Measurements from ENCODE around the gene NECAB2.

The NECAB2 gene

DNA sequence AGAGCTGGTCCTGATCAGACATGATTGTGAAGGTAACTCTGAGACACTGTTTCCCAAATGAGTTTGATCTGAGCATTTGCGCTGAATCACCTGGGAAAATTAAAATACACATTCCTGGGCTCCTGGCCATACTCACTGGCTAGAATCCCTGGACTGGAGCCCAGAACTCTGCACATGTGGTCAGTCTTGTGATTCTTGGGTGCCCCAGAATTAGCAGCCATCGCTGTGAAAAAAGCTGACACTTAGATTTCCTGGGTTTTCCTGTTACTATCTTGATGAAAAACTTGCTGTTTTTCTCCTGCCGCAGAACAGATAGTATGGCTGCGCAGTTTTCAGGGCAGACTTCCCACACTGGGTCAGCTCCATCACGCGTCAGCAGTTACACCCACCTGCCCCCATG is 24.6 kb downstream of the NECAB2 start:
- DNase-seq (ENCODE audit: low spot score) = peak; percentile 84

- DNase-seq (ENCODE audit: low spot score) = peak; percentile 86
These were observed 26.0 kb downstream of the NECAB2 start for GRCh38 chr16:83994087-83994486.

- no peak for DNase-seq (ENCODE audit: low spot score)
These were observed 26.7 kb downstream of the NECAB2 start for GRCh38 chr16:83994703-83995102.

- peak; percentile 46 for DNase-seq (ENCODE audit: low spot score)
These were observed 27.7 kb downstream of the NECAB2 start for GRCh38 chr16:83995754-83996153.

DNA sequence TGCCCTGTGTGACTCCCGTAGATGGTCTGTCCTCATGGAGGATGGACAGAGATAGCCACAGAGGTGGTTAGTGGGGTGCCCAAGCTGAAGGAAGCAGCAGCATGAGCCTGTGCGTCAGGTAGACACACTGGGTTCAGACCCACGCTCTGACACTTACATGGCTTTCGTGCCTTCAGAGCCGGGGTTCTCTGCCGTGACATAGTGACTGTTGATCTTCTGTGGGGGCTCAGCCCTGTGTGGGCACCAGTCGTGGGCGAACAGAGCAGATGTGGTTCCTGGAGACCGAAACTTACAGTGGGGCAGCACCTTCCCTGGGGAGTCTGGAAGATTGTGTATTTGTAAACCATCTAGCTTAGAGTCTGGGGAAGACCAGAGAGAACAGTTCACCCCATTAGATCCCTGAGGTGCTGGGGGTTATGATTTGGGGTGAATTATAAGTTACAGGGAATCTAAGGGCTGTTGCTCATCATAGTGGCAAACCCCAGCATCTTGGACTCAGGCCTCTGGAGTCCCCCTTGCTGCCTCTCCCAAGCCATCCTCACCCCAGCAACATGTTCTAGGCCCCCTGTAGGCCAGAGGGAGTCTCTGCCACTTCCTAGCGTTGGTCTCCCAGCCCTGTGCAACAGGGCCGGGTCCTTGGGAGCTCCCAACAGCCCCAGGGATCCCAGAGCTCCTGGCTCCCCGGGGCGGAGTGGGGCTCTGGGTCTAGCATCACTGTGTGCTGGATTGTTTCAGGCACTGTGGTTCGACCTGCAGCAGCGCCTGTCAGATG is 28.6 kb downstream of the NECAB2 start:
- DNase-seq (ENCODE audit: low spot score) = no peak

DNA sequence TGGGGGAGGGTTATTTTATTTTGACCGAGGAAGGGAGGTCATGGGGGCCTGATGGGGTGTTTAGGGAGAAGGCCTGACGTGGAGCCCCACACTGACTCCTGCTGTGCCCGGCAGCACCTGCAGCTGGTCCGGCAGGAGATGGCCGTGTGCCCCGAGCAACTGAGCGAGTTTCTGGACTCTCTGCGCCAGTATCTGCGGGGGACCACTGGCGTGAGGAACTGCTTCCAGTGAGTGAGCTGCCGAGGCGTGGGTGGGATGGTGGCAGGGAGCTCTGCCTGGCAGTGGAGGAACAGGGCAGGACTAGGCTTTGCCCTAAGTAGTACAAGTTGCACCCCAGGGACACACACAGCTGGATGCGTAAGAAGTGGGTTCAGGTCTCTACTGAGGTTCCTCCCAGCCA is 30.0 kb downstream of the NECAB2 start:
- DNase-seq (ENCODE audit: low spot score) = no peak

- no peak for DNase-seq (ENCODE audit: low spot score)
These were observed 33.1 kb downstream of the NECAB2 start for GRCh38 chr16:84000989-84001642.

DNA sequence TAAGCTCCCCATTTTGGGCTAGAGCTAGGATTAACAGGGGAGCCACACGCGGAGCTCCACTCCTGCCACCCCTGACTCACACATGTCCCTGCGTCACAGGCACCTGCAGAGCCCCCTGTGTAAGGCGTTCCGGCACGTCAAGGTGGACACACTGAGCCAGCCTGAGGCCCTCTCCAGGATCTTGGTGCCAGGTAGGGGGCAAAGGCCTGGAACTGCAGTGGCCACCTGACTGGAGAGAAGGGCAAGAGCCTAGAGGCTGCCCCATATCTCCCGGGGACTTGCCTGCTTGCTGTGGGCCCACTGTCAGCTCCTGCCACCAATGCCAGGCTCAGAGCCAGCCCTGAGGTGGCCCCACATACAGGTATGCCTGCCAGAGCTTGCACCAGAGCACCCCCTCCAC is 33.7 kb downstream of the NECAB2 start:
- DNase-seq (ENCODE audit: low spot score) = no peak

DNA sequence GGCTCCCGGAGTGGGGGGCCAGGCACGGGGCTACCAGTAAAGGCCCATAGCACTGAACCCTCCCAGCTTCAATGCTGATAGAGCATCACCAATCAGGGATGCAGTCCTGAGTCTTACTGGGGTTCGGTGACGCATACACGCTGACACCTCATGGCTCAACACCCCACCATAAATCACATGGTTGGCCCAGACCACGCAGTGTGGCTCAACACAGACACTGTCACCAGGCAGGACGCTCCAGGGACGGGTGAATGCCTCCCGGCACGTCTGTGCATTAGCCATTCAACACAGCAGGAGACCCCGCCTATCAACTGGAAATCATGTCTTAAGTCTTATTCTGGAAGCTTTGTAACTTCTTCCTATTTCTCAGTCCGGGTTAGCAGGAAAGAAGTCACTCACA is 35.0 kb downstream of the NECAB2 start:
- DNase-seq (ENCODE audit: low spot score) = no peak

DNA sequence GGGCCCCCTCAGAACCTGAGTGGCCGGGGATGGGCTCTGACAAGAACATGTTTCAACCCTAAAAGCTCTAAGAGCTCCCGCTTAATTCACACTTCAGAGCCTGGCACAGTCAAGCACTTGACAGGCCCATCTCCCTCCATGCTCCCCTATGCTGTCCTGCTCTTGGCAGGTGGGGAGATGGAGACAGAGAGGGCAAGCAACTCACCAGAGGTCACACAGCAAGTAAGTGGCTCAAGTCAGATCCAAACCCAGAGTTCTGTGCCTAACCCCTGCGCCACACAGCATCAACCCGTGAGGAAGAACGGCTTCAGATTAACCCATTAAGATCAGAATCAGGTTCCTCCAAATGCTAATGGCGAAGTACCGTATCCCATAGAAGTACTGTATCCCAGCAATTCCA is 36.4 kb downstream of the NECAB2 start:
- DNase-seq (ENCODE audit: low spot score) = no peak

- no peak for DNase-seq (ENCODE audit: low spot score)
These were observed 37.3 kb downstream of the NECAB2 start for GRCh38 chr16:84005391-84005790.

GRCh38 chr16:84007520-84007919 is 39.5 kb downstream of the NECAB2 start:
- DNase-seq (ENCODE audit: low spot score) = no peak

DNA sequence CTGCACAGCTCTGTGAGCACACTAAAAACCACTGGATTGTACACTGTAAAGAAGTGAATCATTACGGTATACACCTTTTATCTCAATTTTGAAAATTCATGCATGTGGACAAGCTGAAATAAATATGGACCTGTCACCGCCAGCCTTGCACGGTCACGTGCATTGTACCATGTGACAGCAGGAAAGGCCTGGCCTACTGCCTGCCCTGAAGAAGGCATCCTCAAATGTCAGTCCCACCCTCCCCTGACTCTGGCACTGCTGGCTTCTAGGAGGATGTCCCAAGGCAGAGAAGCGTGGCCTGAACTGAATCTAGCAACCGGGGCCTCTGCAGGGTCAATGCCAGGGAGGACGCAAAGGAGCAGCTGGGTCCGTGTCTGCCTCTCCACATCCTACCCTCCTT is 39.9 kb downstream of the NECAB2 start:
- DNase-seq (ENCODE audit: low spot score) = no peak

DNA sequence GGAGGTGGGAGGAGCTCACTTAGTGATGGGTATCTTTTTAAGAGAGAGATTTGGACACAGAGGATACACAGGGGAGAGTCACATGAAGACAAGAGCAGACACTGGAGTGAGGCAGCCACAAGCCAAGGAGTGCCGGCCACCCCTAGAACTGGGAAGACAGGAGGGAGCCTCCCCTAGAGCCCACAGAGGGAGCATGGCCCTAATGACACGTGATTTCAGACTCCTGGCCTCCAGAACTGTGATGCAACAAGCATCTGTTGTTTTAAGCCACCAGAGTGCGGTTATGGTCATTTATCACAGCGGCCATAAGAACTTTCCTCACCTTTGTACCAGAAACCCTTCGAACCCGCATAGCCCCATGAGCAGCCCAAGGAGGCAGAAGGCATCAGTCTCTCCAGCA is 41.2 kb downstream of the NECAB2 start:
- no peak for DNase-seq (ENCODE audit: low spot score)

DNA sequence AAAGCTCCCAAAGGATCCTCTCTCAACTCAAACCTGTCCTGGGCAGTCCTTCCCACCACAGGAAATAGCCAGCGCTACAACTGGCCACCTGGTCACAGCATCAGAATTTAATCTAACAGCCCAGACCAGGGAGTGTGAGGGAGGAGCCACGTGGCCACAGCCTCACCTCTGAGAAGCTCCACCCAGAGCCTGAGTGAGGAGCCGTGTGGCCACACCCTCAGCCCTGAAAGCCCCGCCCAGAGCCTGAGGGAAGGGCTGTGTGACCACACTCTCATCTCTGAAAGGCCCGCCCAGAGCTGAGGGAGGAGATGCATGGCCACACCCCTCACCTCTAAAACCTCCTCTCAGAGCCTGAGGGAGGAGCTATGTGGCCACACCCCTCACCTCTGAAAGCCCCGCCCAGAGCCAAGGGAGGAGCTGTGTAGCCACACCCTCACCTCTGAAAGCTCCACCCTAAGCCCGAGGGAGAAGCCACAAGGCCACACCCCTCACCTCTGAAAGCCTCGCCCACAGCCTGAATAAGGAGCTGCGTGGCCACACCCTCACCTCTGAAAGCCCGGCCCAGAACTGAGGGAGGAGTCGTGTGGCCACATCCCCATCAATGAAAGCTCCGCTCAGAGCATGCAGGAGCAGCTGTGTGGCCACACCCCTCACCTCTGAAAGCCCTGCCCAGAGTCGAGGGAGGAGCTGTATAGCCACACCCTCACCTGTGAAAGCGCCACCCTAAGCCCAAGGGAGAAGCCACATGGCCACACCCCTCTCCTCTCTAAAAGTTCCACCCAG is 45.9 kb downstream of the NECAB2 start:
- DNase-seq (ENCODE audit: low spot score) = peak; percentile 87

GRCh38 chr16:84014570-84015327 is 46.7 kb downstream of the NECAB2 start:
- no peak for DNase-seq (ENCODE audit: low spot score)

GRCh38 chr16:84015399-84015798 is 47.4 kb downstream of the NECAB2 start:
- DNase-seq (ENCODE audit: low spot score) = no peak

DNA sequence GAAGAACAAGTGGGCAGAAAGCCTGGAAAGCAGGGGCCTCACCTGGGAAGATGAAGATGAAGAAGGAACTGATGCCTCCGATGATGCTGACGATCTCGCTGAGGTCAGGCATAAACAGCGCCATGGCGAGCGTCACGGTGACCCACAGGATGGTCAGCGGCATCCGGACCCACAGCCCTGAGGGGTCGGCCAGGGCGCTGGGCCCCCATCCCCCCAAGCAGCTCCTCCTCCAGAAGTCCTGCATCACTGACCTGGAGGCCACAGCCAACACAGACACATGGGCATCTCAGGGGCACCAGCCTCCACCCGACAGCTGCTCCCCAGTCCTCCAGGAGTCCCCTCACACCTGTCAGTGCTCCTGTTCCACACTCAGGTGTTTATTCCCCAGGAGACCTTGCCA is 48.4 kb downstream of the NECAB2 start:
- no peak for DNase-seq (ENCODE audit: low spot score)

DNA sequence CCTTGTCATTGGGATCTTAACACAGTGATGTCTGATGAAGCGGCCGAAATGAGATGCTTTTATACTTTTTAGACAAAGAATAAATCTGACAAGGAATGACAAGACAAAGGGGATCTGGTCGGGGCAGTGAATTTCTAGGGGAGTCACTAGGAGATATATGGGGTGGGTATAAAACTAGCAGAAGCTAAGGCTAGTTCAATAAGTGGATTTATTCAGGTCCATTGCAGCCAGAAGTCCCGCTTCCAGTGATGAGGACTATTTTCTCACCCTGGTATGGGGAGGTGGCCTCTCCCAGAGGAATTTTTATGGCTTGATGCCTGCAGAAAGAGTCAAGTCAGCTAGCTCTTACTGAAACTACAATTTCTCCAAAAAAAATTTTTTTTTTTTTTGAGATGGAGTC is 50.7 kb downstream of the NECAB2 start:
- no peak for DNase-seq (ENCODE audit: low spot score)

DNA sequence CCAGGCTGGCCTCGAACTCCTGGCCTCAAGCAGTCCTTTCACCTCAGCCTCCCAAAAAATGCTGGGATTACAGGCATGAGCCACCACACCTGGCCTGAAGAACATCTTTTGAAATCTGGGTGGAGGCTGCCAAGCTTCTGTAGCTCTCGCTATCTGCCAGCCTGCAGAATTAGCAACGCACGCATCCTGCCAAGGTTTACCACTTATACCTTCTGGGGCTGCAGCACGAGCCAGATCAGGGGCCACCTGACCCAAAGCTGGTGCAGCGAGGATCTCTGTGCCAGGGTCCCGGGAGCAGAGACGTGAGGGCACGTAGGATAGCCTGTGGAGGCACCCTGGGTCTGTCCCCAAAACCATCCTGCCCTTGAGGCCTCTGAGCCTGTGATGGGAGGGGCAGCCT is 52.3 kb downstream of the NECAB2 start:
- no peak for DNase-seq (ENCODE audit: low spot score)

DNA sequence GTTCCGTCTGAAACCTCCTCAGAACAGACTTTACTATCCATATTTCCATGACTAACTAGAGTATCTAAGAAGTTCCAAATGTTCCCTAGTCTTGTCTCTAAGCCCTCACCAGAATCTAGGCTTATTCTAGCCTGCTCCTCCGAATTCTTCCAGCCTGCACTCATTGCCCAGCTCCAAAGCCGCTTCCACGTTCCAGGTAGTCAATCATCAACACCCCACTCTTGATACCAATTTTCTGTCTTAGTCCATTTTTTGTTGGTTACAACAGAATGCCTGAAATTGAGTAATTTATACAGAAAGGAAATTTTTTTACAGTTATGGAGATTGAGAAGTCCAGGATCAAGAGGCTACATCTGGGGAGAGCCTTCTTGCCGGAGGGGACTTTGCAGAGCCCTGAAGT is 53.4 kb downstream of the NECAB2 start:
- DNase-seq (ENCODE audit: low spot score) = no peak

DNA sequence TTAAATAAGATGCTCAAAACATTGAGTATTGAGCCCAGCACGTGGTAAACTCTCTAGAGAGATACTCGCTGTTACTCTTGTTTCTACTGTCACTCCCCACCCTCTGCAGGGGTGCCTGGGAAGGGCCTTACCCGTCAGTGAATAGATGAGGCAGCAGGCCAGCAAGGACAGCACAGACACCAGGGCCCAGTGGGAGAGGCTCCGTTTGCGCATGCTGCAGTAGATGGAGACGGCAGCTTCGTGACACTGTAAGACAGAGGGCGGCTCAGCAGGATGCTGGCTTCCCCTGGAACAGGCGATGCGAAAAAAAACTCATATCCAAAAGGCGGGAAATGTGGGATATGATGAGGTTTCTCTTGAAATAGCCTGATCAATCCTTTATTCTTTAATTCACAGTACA is 54.6 kb downstream of the NECAB2 start:
- no peak for DNase-seq (ENCODE audit: low spot score)
